A549 (cell line): Measurements from ENCODE around the gene GRID1.

Source experiments
- CTCF ChIP-seq: fragments of >200 bp; sonication (Bioruptor Twin); formaldehyde crosslinking; IDR thresholded peaks from 3 replicates; pipeline ENCODE4 v1.5.1; 2016
- HDAC2 ChIP-seq: fragments of 200-600 bp; sonication (generic); IDR thresholded peaks from 2 replicates; pipeline ENCODE4 v1.6.1; 2016

- TF ChIP-seq CTCF (no peak), HDAC2 (no peak)
Measured at GRCh38 chr10:86353506-86354485, 12.8 kb downstream of the GRID1 start.
